Muscle of leg (tissue), 11 donors: Measurements from ENCODE around the gene DNAJC17. TPM values are rescaled to one million over a fixed set of nuclear protein-coding genes. Genes with fewer than 3 reads are reported as not detected.

Experiments used
- DNase-seq: peaks from one replicate; pipeline ENCODE4 v3.0.0; 2013
- H3K27ac ChIP-seq: one replicate; pipeline ENCODE4 v1.5.1; 2013; ENCODE audit warnings: mild to moderate bottlenecking, low read length, control low read depth
- H3K27me3 ChIP-seq: one replicate; pipeline ENCODE4 v1.6.1; 2013; ENCODE audit warnings: low read length; ENCODE audit not compliant: control insufficient read depth, insufficient read depth
- H3K36me3 ChIP-seq: one replicate; pipeline ENCODE4 v1.6.1; 2013; ENCODE audit warnings: low read length; ENCODE audit not compliant: control insufficient read depth, insufficient read depth
- H3K4me1 ChIP-seq: one replicate; pipeline ENCODE4 v1.6.1; 2013; ENCODE audit warnings: low read length; ENCODE audit not compliant: control insufficient read depth, insufficient read depth
- H3K4me3 ChIP-seq: one replicate; pipeline ENCODE4 v1.5.1; 2013; ENCODE audit warnings: low read length, control low read depth
- H3K9me3 ChIP-seq: replicated peaks from 2 replicates; pipeline ENCODE4 v1.6.1; 2013; ENCODE audit warnings: low read depth, low read length; ENCODE audit not compliant: control insufficient read depth
- WGBS: methylation state at CpG from one replicate; pipeline ENCODE4 v1.1.5; 2013; ENCODE audit warnings: missing lambda C conversion rate; ENCODE audit not compliant: insufficient coverage; 5-methylcytosine and 5-hydroxymethylcytosine counted together
- polyA plus RNA-seq, 8 donors: library from polyadenylated mRNA; unstranded; fragments of 120-200 nt; gene quantifications; one replicate each; pipeline versions ENCODE4 v1.2.1 to v1.2.3, GENCODE V29; 2013; ENCODE audit warnings: inconsistent platforms in 1 of 8, low replicate concordance in 1 of 8; ENCODE audit not compliant: insufficient read length in 8 of 8, insufficient read depth in 1 of 8
- total RNA-seq: library from RNA; stranded (reverse); fragments of 120-200 nt; gene quantifications from one replicate; pipeline ENCODE4 v1.2.4, GENCODE V29; 2013

Gene DNAJC17
- total and polyA plus RNA-seq, 9 donors: 23.9 to 37.9 (median 30.4) TPM

GRCh38 chr15:40756938-40757337 is 50.3 kb downstream of the DNAJC17 start:
- DNase-seq: no peak
- Histone ChIP-seq H3K27me3 (peaks cover 2% of the 10 kb centered on the region), H3K27ac (no peak overlapping the region), H3K36me3 (peaks cover 6% of the 10 kb centered on the region), H3K4me3 (no peak overlapping the region), H3K9me3 (no peaks in the 10 kb centered on the region), H3K4me1 (peaks cover 11% of the 10 kb centered on the region)
- whole genome bisulfite sequencing: 36% methylated on average over 4 of the region's 6 CpGs

- peaks cover 11% of the 10 kb centered on the region for H3K4me1 ChIP-seq
- peak overlapping the region; percentile 98 for H3K27ac ChIP-seq
- peaks cover 2% of the 10 kb centered on the region for H3K27me3 ChIP-seq
- peak overlapping the region; percentile 94 for H3K4me3 ChIP-seq
- DNase-seq: no peak
- H3K9me3 ChIP-seq: no peaks in the 10 kb centered on the region
- 74% methylated on average over 6 of the region's 10 CpGs for WGBS
- peaks cover 14% of the 10 kb centered on the region for H3K36me3 ChIP-seq
Observed at GRCh38 chr15:40755812-40756208, 51.5 kb downstream of the DNAJC17 start.

- Histone ChIP-seq H3K4me1 (peaks cover 11% of the 10 kb centered on the region), H3K27me3 (peaks cover 2% of the 10 kb centered on the region), H3K4me3 (peak within 1 kb of the TSS; percentile 94), H3K36me3 (peaks cover 19% of the 10 kb centered on the region), H3K9me3 (no peaks in the 10 kb centered on the region), H3K27ac (peak within 1 kb of the TSS; percentile 98)
- WGBS: under 1% methylated on average over 51 of the region's 66 CpGs
- peak; percentile 98 for DNase-seq
Observed at GRCh38 chr15:40754883-40755811, 52.1 kb downstream of the DNAJC17 start, which contains the start of gene RMDN3. Gene RMDN3 (minus strand): TSS chr15:40755254. CDS start chr15:40754783, 471 bp downstream.

GRCh38 chr15:40754574-40754882 is 52.7 kb downstream of the DNAJC17 start:
- Histone ChIP-seq H3K4me1 (peaks cover 11% of the 10 kb centered on the region), H3K36me3 (peaks cover 23% of the 10 kb centered on the region), H3K27ac (peak overlapping the region; percentile 82), H3K4me3 (peak overlapping the region; percentile 94), H3K9me3 (no peaks in the 10 kb centered on the region), H3K27me3 (no peaks in the 10 kb centered on the region)
- under 1% methylated on average over 20 of the region's 22 CpGs for WGBS
- no peak for DNase-seq

GRCh38 chr15:40751745-40752144 is 55.5 kb downstream of the DNAJC17 start:
- Histone ChIP-seq H3K27ac (no peak overlapping the region), H3K4me1 (peaks cover 11% of the 10 kb centered on the region), H3K27me3 (no peaks in the 10 kb centered on the region), H3K4me3 (no peak overlapping the region), H3K36me3 (peaks cover 38% of the 10 kb centered on the region), H3K9me3 (no peaks in the 10 kb centered on the region)
- WGBS: 89% methylated on average over 3 of the region's 12 CpGs
- no peak for DNase-seq

- no peak for DNase-seq
- Histone ChIP-seq H3K4me1 (peaks cover 10% of the 10 kb centered on the region), H3K36me3 (peaks cover 39% of the 10 kb centered on the region), H3K9me3 (no peaks in the 10 kb centered on the region), H3K27me3 (no peaks in the 10 kb centered on the region), H3K27ac (no peak overlapping the region), H3K4me3 (no peak overlapping the region)
- WGBS: 100% methylated on average over 2 of the region's 4 CpGs
Observed at GRCh38 chr15:40750885-40751284, 56.4 kb downstream of the DNAJC17 start.

GRCh38 chr15:40749151-40749630 is 58.1 kb downstream of the DNAJC17 start:
- Histone ChIP-seq H3K9me3 (no peaks in the 10 kb centered on the region), H3K4me3 (no peak overlapping the region), H3K36me3 (peaks cover 54% of the 10 kb centered on the region), H3K27me3 (no peaks in the 10 kb centered on the region), H3K4me1 (peaks cover 4% of the 10 kb centered on the region), H3K27ac (no peak overlapping the region)
- no CpG with 5 or more reads among the region's 4 CpGs for WGBS
- no peak for DNase-seq

GRCh38 chr15:40747685-40748631 is 59.3 kb downstream of the DNAJC17 start:
- no peak overlapping the region for H3K4me3 ChIP-seq
- H3K27me3 ChIP-seq: no peaks in the 10 kb centered on the region
- H3K36me3 ChIP-seq: peaks cover 65% of the 10 kb centered on the region
- DNase-seq: no peak
- no peak overlapping the region for H3K27ac ChIP-seq
- no peaks in the 10 kb centered on the region for H3K9me3 ChIP-seq
- 71% methylated on average over 6 of the region's 7 CpGs for WGBS
- H3K4me1 ChIP-seq: peaks cover 2% of the 10 kb centered on the region

- H3K36me3 ChIP-seq: peaks cover 67% of the 10 kb centered on the region
- no peak overlapping the region for H3K4me3 ChIP-seq
- peaks cover 2% of the 10 kb centered on the region for H3K4me1 ChIP-seq
- no peaks in the 10 kb centered on the region for H3K9me3 ChIP-seq
- WGBS: no CpG with 5 or more reads among the region's 3 CpGs
- no peak overlapping the region for H3K27ac ChIP-seq
- DNase-seq: no peak
- no peaks in the 10 kb centered on the region for H3K27me3 ChIP-seq
Observed at GRCh38 chr15:40746916-40747418, 60.3 kb downstream of the DNAJC17 start.

- Histone ChIP-seq H3K4me3 (no peak overlapping the region), H3K27me3 (no peaks in the 10 kb centered on the region), H3K4me1 (peaks cover 2% of the 10 kb centered on the region), H3K9me3 (no peaks in the 10 kb centered on the region), H3K36me3 (peaks cover 58% of the 10 kb centered on the region), H3K27ac (no peak overlapping the region)
- WGBS: 66% methylated on average over 4 of the region's 5 CpGs
- no peak for DNase-seq
Observed at GRCh38 chr15:40744815-40745152, 62.5 kb downstream of the DNAJC17 start.
